ENCODE measurements around the gene GNL1.
"Not testable (repeated sequence)": the region's sequence is repeated elsewhere in the genome, so short reads cannot be mapped to it uniquely, and the experiment has no call there.

The GNL1 gene

GRCh38 chr6:30507849-30508827, 48.2 kb downstream of the GNL1 start:
- no peak for TF ChIP-seq CTCF (IDR thresholded peaks at IDR 0.05; ENCODE audit: insufficient read depth, missing control alignments)

GRCh38 chr6:30500421-30501355, 55.6 kb downstream of the GNL1 start:
- no peak for FAIRE-seq
- TF ChIP-seq CTCF (IDR thresholded peaks at IDR 0.05; ENCODE audit: insufficient read depth, missing control alignments), result no peak

More at GRCh38 chr6:30507849-30508827, 48.2 kb downstream of the GNL1 start:
- FAIRE-seq, result no peak
- no peak for DNase-seq (ENCODE audit: insufficient read length, low spot score)

GRCh38 chr6:30498705-30499104, 57.6 kb downstream of the GNL1 start:
- FAIRE-seq; DNase-seq (ENCODE audit: insufficient read length, low spot score): not testable (repeated sequence)

More at GRCh38 chr6:30500421-30501355, 55.6 kb downstream of the GNL1 start:
- no peak for DNase-seq (ENCODE audit: insufficient read length, low spot score)

GRCh38 chr6:30497714-30498113, 58.6 kb downstream of the GNL1 start:
- DNase-seq (ENCODE audit: insufficient read length, low spot score) (no peak), FAIRE-seq (no peak)
- no peak for TF ChIP-seq CTCF (IDR thresholded peaks at IDR 0.05; ENCODE audit: insufficient read depth, missing control alignments)

GRCh38 chr6:30497261-30497599, 59.1 kb downstream of the GNL1 start:
- DNase-seq (ENCODE audit: insufficient read length, low spot score); FAIRE-seq: not testable (repeated sequence)

- no peak for TF ChIP-seq CTCF (IDR thresholded peaks at IDR 0.05; ENCODE audit: insufficient read depth, missing control alignments)
- DNase-seq (ENCODE audit: insufficient read length, low spot score) (no peak), FAIRE-seq (no peak)
Measured at GRCh38 chr6:30495993-30496392, 60.3 kb downstream of the GNL1 start.

- DNase-seq (ENCODE audit: insufficient read length, low spot score); FAIRE-seq: not testable (repeated sequence)
Measured at GRCh38 chr6:30495060-30495459, 61.2 kb downstream of the GNL1 start.

- no peak for TF ChIP-seq CTCF (IDR thresholded peaks at IDR 0.05; ENCODE audit: insufficient read depth, missing control alignments)
- no peak for DNase-seq (ENCODE audit: insufficient read length, low spot score)
- FAIRE-seq, result no peak
Measured at GRCh38 chr6:30494291-30494861, 61.9 kb downstream of the GNL1 start.
